ENCODE results near the gene NACA2. TPM values are rescaled to one million over a fixed set of nuclear protein-coding genes. Genes with fewer than 3 reads are reported as not detected.
"Not testable (repeated sequence)": the region's sequence is repeated elsewhere in the genome, so short reads cannot be mapped to it uniquely, and the experiment has no call there.

The NACA2 gene
- total and polyA plus RNA-seq, 2 donors (not counting 1 experiment from before 2014, with no cell fraction given): not detected

GRCh38 chr17:61575352-61575975, 15.6 kb downstream of the NACA2 start:
- no peaks in the 10 kb centered on the region for H3K4me1 Mint-ChIP-seq
- no peak overlapping the region for H3K4me3 ChIP-seq (ENCODE audit: control extremely low read depth in 1 of 5, extremely low read depth in 1 of 5, insufficient read depth in 1 of 5, low read depth in 2 of 5, low read length in 4 of 5)
- 78% methylated on average over 2 of the region's 5 CpGs for WGBS (ENCODE audit: insufficient coverage)
- no peak overlapping the region for H3K4me2 ChIP-seq (replicated peaks; ENCODE audit: low read depth, low read length, poor library complexity, severe bottlenecking)
- no peaks in the 10 kb centered on the region for H3K79me2 ChIP-seq (ENCODE audit: control insufficient read depth, insufficient read depth, low read length)
- ChIA-PET POLR2A (no interaction called here), CTCF (no interaction called here)
- no peak for ATAC-seq (ENCODE audit: low read depth)
- TF ChIP-seq EZH2 (IDR thresholded peaks at IDR 0.05; ENCODE audit: borderline replicate concordance, insufficient read depth, low read depth, low read length, poor library complexity, severe bottlenecking) (no peak), CTCF (IDR thresholded peaks at IDR 0.05) (no peak)
- intact Hi-C loops (cut with micrococcal nuclease): no loop called here
- H3K4me3 Mint-ChIP-seq: no peak overlapping the region
- DNase-seq: no peak
- H3K9me3 Mint-ChIP-seq (ENCODE audit: insufficient read depth): no peaks in the 10 kb centered on the region
- no peak overlapping the region for H3K9ac ChIP-seq (ENCODE audit: low read length)
- H4K20me1 ChIP-seq (ENCODE audit: control insufficient read depth, insufficient read depth, low read length, poor library complexity, severe bottlenecking): no peaks in the 10 kb centered on the region
- H3K27ac Mint-ChIP-seq: no peak overlapping the region
- no peak overlapping the region for H2AFZ ChIP-seq (ENCODE audit: insufficient read depth, low read depth, low read length, poor library complexity, severe bottlenecking)
- H3K9me3 ChIP-seq (ENCODE audit: control extremely low read depth in 1 of 3, control insufficient read depth in 2 of 3, insufficient read depth in 1 of 3, low read length in 2 of 3): peaks cover 0 to 3% (median 0%) of the 10 kb centered on the region in 3 donors
- H3K27ac ChIP-seq (ENCODE audit: low read length in 2 of 2): no peak overlapping the region
- no peaks in the 10 kb centered on the region for H3K4me1 ChIP-seq (ENCODE audit: control insufficient read depth in 2 of 2, insufficient read depth in 2 of 2, low read length in 2 of 2)
- H3K36me3 ChIP-seq (replicated peaks in 1 of 2; ENCODE audit: control extremely low read depth in 1 of 2, control insufficient read depth in 1 of 2, extremely low read depth in 1 of 2, insufficient read depth in 2 of 2, low read length in 1 of 2): no peaks in the 10 kb centered on the region
- peaks cover 41% of the 10 kb centered on the region for H3K27me3 Mint-ChIP-seq
- peaks cover 0 to 5% (median 4%) of the 10 kb centered on the region in 4 experiments for H3K27me3 ChIP-seq (replicated peaks in 1 of 4; ENCODE audit: control extremely low read depth in 1 of 4, control insufficient read depth in 3 of 4, insufficient read depth in 4 of 4, low read length in 3 of 4)

GRCh38 chr17:61574542-61575351, 16.3 kb downstream of the NACA2 start:
- no peak overlapping the region for H3K4me3 ChIP-seq (ENCODE audit: control extremely low read depth in 1 of 5, extremely low read depth in 1 of 5, insufficient read depth in 1 of 5, low read depth in 2 of 5, low read length in 4 of 5)
- no peak overlapping the region for H3K27ac ChIP-seq (ENCODE audit: low read length in 2 of 2)
- TF ChIP-seq EZH2 (IDR thresholded peaks at IDR 0.05; ENCODE audit: borderline replicate concordance, insufficient read depth, low read depth, low read length, poor library complexity, severe bottlenecking): no peak
- no peak for TF ChIP-seq CTCF (IDR thresholded peaks at IDR 0.05)
- H3K27me3 ChIP-seq (replicated peaks in 1 of 4; ENCODE audit: control extremely low read depth in 1 of 4, control insufficient read depth in 3 of 4, insufficient read depth in 4 of 4, low read length in 3 of 4): peaks cover 0 to 5% (median under 1%) of the 10 kb centered on the region in 4 experiments
- peaks cover 38% of the 10 kb centered on the region for H3K27me3 Mint-ChIP-seq
- H3K9ac ChIP-seq (ENCODE audit: low read length): no peak overlapping the region
- H3K79me2 ChIP-seq (ENCODE audit: control insufficient read depth, insufficient read depth, low read length): no peaks in the 10 kb centered on the region
- H3K4me1 Mint-ChIP-seq: no peaks in the 10 kb centered on the region
- H4K20me1 ChIP-seq (ENCODE audit: control insufficient read depth, insufficient read depth, low read length, poor library complexity, severe bottlenecking): no peaks in the 10 kb centered on the region
- intact Hi-C loops (cut with micrococcal nuclease): no loop called here
- CTCF ChIA-PET: no interaction called here
- H3K36me3 ChIP-seq (replicated peaks in 1 of 2; ENCODE audit: control extremely low read depth in 1 of 2, control insufficient read depth in 1 of 2, extremely low read depth in 1 of 2, insufficient read depth in 2 of 2, low read length in 1 of 2): no peaks in the 10 kb centered on the region
- no peak overlapping the region for H3K4me2 ChIP-seq (replicated peaks; ENCODE audit: low read depth, low read length, poor library complexity, severe bottlenecking)
- POLR2A ChIA-PET: no interaction called here
- ATAC-seq (ENCODE audit: low read depth) (no peak), DNase-seq (no peak)
- no peak overlapping the region for H3K4me3 Mint-ChIP-seq
- 65% methylated on average over 8 of the region's 9 CpGs for WGBS (ENCODE audit: insufficient coverage)
- no peak overlapping the region for H2AFZ ChIP-seq (ENCODE audit: insufficient read depth, low read depth, low read length, poor library complexity, severe bottlenecking)
- no peak overlapping the region for H3K27ac Mint-ChIP-seq
- H3K9me3 Mint-ChIP-seq (ENCODE audit: insufficient read depth): peaks cover 2% of the 10 kb centered on the region
- peaks cover 0 to 3% (median 3%) of the 10 kb centered on the region in 3 donors for H3K9me3 ChIP-seq (ENCODE audit: control extremely low read depth in 1 of 3, control insufficient read depth in 2 of 3, insufficient read depth in 1 of 3, low read length in 2 of 3)
- no peaks in the 10 kb centered on the region for H3K4me1 ChIP-seq (ENCODE audit: control insufficient read depth in 2 of 2, insufficient read depth in 2 of 2, low read length in 2 of 2)

GRCh38 chr17:61572547-61572946, 18.5 kb downstream of the NACA2 start:
- H3K4me2 ChIP-seq (replicated peaks; ENCODE audit: low read depth, low read length, poor library complexity, severe bottlenecking); POLR2A ChIA-PET; H2AFZ ChIP-seq (ENCODE audit: insufficient read depth, low read depth, low read length, poor library complexity, severe bottlenecking); ATAC-seq (ENCODE audit: low read depth); intact Hi-C loops (cut with micrococcal nuclease); H3K36me3 ChIP-seq (replicated peaks in 1 of 2; ENCODE audit: control extremely low read depth in 1 of 2, control insufficient read depth in 1 of 2, extremely low read depth in 1 of 2, insufficient read depth in 2 of 2, low read length in 1 of 2); H4K20me1 ChIP-seq (ENCODE audit: control insufficient read depth, insufficient read depth, low read length, poor library complexity, severe bottlenecking); H3K9ac ChIP-seq (ENCODE audit: low read length); H3K9me3 ChIP-seq (ENCODE audit: control extremely low read depth in 1 of 3, control insufficient read depth in 2 of 3, insufficient read depth in 1 of 3, low read length in 2 of 3); H3K4me1 ChIP-seq (ENCODE audit: control insufficient read depth in 2 of 2, insufficient read depth in 2 of 2, low read length in 2 of 2); CTCF ChIA-PET; H3K9me3 Mint-ChIP-seq (ENCODE audit: insufficient read depth); H3K27ac Mint-ChIP-seq; DNase-seq; H3K79me2 ChIP-seq (ENCODE audit: control insufficient read depth, insufficient read depth, low read length); H3K4me3 ChIP-seq (ENCODE audit: control extremely low read depth in 1 of 5, extremely low read depth in 1 of 5, insufficient read depth in 1 of 5, low read depth in 2 of 5, low read length in 4 of 5); H3K27me3 ChIP-seq (replicated peaks in 1 of 4; ENCODE audit: control extremely low read depth in 1 of 4, control insufficient read depth in 3 of 4, insufficient read depth in 4 of 4, low read length in 3 of 4); H3K27ac ChIP-seq (ENCODE audit: low read length in 2 of 2); H3K4me3 Mint-ChIP-seq; H3K4me1 Mint-ChIP-seq: not testable (repeated sequence)
- H3K27me3 Mint-ChIP-seq: peaks cover 24% of the 10 kb centered on the region
- WGBS (ENCODE audit: insufficient coverage): 100% methylated on average over 6 of the region's 7 CpGs

Data from B cell (primary cell).